Liver (tissue), 9 donors: ENCODE results near the gene MGAT3. TPM values are rescaled to one million over a fixed set of nuclear protein-coding genes. Genes with fewer than 3 reads are reported as not detected.

ENCODE experiments used
- DNase-seq: peaks from one replicate; pipeline ENCODE4 v3.0.0-alpha.2; 2017; ENCODE audit warnings: low spot score
- H3K27ac ChIP-seq, 2 donors: one replicate each; pipeline ENCODE4 v1.7.0; 2013; ENCODE audit warnings: inconsistent platforms in 2 of 2, low read length in 2 of 2, control low read depth in 1 of 2, low read depth in 1 of 2, mild to moderate bottlenecking in 1 of 2
- H3K27me3 ChIP-seq, 4 donors: one replicate each; pipeline versions ENCODE4 v1.6.1 to v1.7.0; 2013; ENCODE audit warnings: low read length in 3 of 4, inconsistent platforms in 1 of 4, mild to moderate bottlenecking in 1 of 4, moderate library complexity in 1 of 4; ENCODE audit not compliant: control insufficient read depth in 4 of 4, insufficient read depth in 4 of 4
- H3K36me3 ChIP-seq, 4 donors: one replicate each; pipeline versions ENCODE4 v1.6.1 to v1.7.0; 2013; ENCODE audit warnings: low read length in 3 of 4, mild to moderate bottlenecking in 3 of 4, low read depth in 1 of 4, moderate library complexity in 1 of 4; ENCODE audit not compliant: control insufficient read depth in 4 of 4, insufficient read depth in 3 of 4
- H3K4me1 ChIP-seq, 4 donors: one replicate each; pipeline versions ENCODE4 v1.6.1 to v1.7.0; 2013; ENCODE audit warnings: low read length in 3 of 4, mild to moderate bottlenecking in 3 of 4, moderate library complexity in 1 of 4; ENCODE audit not compliant: control insufficient read depth in 4 of 4, insufficient read depth in 4 of 4
- H3K4me3 ChIP-seq, 3 donors: one replicate each; pipeline versions ENCODE4 v1.6.1 to v1.7.0; 2013; ENCODE audit warnings: low read length in 3 of 3, control low read depth in 1 of 3, low read depth in 1 of 3, mild to moderate bottlenecking in 1 of 3
- H3K9ac ChIP-seq, 2 donors: one replicate each; pipeline ENCODE4 v1.7.0; 2013; ENCODE audit warnings: low read length in 2 of 2, mild to moderate bottlenecking in 2 of 2, moderate library complexity in 2 of 2, control low read depth in 1 of 2, low read depth in 1 of 2
- H3K9me3 ChIP-seq, 4 donors: one replicate each; pipeline versions ENCODE4 v1.6.1 to v1.7.0; 2013; ENCODE audit warnings: low read length in 3 of 4; ENCODE audit not compliant: control insufficient read depth in 4 of 4
- EGR1 ChIP-seq, 2 donors: IDR thresholded peaks; 2 replicates each; pipeline ENCODE4 v1.6.1; 2016 to 2018; ENCODE audit warnings: antibody characterized with exemption in 2 of 2, low read depth in 2 of 2
- FOXA1 ChIP-seq: IDR thresholded peaks from 2 replicates; pipeline ENCODE4 v1.6.1; 2016; ENCODE audit warnings: antibody characterized with exemption
- FOXA2 ChIP-seq: IDR thresholded peaks from 2 replicates; pipeline ENCODE4 v1.6.1; 2016; ENCODE audit warnings: antibody characterized with exemption
- GABPA ChIP-seq, 2 donors: IDR thresholded peaks in 1 of 2; conservative IDR thresholded peaks in 1 of 2; 2 replicates each; pipeline ENCODE4 v1.6.1; 2016; ENCODE audit warnings: antibody characterized with exemption in 2 of 2, mild to moderate bottlenecking in 1 of 2, moderate library complexity in 1 of 2
- HNF4G ChIP-seq: IDR thresholded peaks from 2 replicates; pipeline ENCODE4 v1.6.1; 2016; ENCODE audit warnings: antibody characterized with exemption
- JUND ChIP-seq, 2 donors: IDR thresholded peaks; 2 replicates each; pipeline ENCODE4 v1.6.1; 2016; ENCODE audit warnings: antibody characterized with exemption in 2 of 2
- RAD21 ChIP-seq, 2 donors: IDR thresholded peaks; 2 replicates each; pipeline ENCODE4 v1.6.1; 2016; ENCODE audit warnings: antibody characterized with exemption in 2 of 2, mild to moderate bottlenecking in 2 of 2
- RXRA ChIP-seq, 2 donors: IDR thresholded peaks; 2 replicates each; pipeline ENCODE4 v1.6.1; 2017 to 2018; ENCODE audit warnings: antibody characterized with exemption in 2 of 2, mild to moderate bottlenecking in 1 of 2
- SP1 ChIP-seq: IDR thresholded peaks from 2 replicates; pipeline ENCODE4 v1.6.1; 2018; ENCODE audit warnings: antibody characterized with exemption, mild to moderate bottlenecking
- TAF1 ChIP-seq: conservative IDR thresholded peaks from 2 replicates; pipeline ENCODE4 v1.6.1; 2016; ENCODE audit warnings: antibody characterized with exemption, mild to moderate bottlenecking
- YY1 ChIP-seq: IDR thresholded peaks from 2 replicates; pipeline ENCODE4 v1.6.1; 2016; ENCODE audit warnings: antibody characterized with exemption, mild to moderate bottlenecking
- WGBS: extraction: QIAGEN DNeasy Blood & Tissue Kit; methylation state at CpG from one replicate; pipeline ENCODE4 v1.1.7; 2013; 5-methylcytosine and 5-hydroxymethylcytosine counted together
- polyA plus RNA-seq, 2 donors: library from polyadenylated mRNA; stranded (reverse) in 1 of 2; unstranded in 1 of 2; fragments of 200-250 nt in 1 of 2; fragments of >200 nt in 1 of 2; fragmentation: Nextera tagmentation in 1 of 2; extraction: Ambion mirVana in 1 of 2; gene quantifications; one replicate each; pipeline versions ENCODE4 v1.2.1 to v1.2.3, GENCODE V29; 2013 to 2015
- total RNA-seq, 2 donors: library from RNA; depleted of rRNA; stranded (reverse); fragments of >200 nt; gene quantifications; one replicate each; pipeline ENCODE4 v1.2.3, GENCODE V29; 2014
- TF ChIP-seq, protein P1 (sequence below): IDR thresholded peaks from 2 replicates; pipeline ENCODE4 v1.6.1; 2016; ENCODE audit warnings: antibody characterized with exemption
- TF ChIP-seq, protein P2 (sequence below): fragments of 150-350 bp; IDR thresholded peaks from 2 replicates; pipeline ENCODE4 v1.5.1; 2017; ENCODE audit warnings: improper control_type of control experiment, low read depth, low read length; ENCODE audit not compliant: missing input control
- TF ChIP-seq, protein P3 (sequence below): IDR thresholded peaks from 2 replicates; pipeline ENCODE4 v1.6.1; 2016; ENCODE audit warnings: antibody characterized with exemption, mild to moderate bottlenecking
- TF ChIP-seq, protein P4 (sequence below): IDR thresholded peaks from 2 replicates; pipeline ENCODE4 v1.6.1; 2016; ENCODE audit warnings: antibody characterized with exemption
- donor health status: healthy.
- donor health status: healthy.
- donor health status: healthy.
- donor health status: healthy.
- donor health status: healthy.

The MGAT3 gene
- total and polyA plus RNA-seq, 4 donors = 0.03 to 7.6 (median 0.10) TPM

DNA sequence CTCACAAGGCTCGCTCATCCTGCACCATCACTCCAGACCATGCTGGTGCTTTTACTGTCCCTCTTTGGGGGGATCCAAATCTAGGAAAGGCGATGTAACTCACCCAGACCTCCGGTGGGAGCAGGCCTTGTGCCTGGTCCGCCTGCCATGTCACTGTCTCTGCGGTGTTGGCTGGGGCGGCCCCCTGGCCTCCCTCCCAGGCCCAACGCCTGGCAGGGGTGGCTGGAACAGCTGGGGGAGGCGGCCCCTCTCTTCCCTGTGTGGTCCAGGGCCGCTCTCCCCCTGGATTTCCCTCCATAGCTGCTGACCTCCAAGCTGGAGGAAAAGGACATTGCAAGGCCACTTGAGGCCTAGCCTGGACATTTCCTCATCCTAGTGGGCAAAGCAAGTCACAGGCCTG, 11.1 kb upstream of the MGAT3 start:
- H3K4me1 ChIP-seq = no peaks in the 10 kb centered on the region
- TF ChIP-seq TAF1 (no peak), RAD21 (IDR thresholded peaks at IDR 0.05) (no peak), HNF4G (no peak), RXRA (IDR thresholded peaks at IDR 0.05) (no peak), GABPA (IDR thresholded peaks at IDR 0.05 in 1 of 2, conservative IDR thresholded peaks at IDR 0.05 in 1 of 2) (no peak), EGR1 (IDR thresholded peaks at IDR 0.05; ENCODE audit: low read depth in 2 of 2) (no peak), SP1 (no peak), YY1 (no peak), JUND (IDR thresholded peaks at IDR 0.05) (no peak)
- TF ChIP-seq, protein P1, sequence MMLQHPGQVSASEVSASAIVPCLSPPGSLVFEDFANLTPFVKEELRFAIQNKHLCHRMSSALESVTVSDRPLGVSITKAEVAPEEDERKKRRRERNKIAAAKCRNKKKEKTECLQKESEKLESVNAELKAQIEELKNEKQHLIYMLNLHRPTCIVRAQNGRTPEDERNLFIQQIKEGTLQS = no peak
- TF ChIP-seq, protein P2, sequence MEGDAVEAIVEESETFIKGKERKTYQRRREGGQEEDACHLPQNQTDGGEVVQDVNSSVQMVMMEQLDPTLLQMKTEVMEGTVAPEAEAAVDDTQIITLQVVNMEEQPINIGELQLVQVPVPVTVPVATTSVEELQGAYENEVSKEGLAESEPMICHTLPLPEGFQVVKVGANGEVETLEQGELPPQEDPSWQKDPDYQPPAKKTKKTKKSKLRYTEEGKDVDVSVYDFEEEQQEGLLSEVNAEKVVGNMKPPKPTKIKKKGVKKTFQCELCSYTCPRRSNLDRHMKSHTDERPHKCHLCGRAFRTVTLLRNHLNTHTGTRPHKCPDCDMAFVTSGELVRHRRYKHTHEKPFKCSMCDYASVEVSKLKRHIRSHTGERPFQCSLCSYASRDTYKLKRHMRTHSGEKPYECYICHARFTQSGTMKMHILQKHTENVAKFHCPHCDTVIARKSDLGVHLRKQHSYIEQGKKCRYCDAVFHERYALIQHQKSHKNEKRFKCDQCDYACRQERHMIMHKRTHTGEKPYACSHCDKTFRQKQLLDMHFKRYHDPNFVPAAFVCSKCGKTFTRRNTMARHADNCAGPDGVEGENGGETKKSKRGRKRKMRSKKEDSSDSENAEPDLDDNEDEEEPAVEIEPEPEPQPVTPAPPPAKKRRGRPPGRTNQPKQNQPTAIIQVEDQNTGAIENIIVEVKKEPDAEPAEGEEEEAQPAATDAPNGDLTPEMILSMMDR = no peak
- TF ChIP-seq, protein P3, sequence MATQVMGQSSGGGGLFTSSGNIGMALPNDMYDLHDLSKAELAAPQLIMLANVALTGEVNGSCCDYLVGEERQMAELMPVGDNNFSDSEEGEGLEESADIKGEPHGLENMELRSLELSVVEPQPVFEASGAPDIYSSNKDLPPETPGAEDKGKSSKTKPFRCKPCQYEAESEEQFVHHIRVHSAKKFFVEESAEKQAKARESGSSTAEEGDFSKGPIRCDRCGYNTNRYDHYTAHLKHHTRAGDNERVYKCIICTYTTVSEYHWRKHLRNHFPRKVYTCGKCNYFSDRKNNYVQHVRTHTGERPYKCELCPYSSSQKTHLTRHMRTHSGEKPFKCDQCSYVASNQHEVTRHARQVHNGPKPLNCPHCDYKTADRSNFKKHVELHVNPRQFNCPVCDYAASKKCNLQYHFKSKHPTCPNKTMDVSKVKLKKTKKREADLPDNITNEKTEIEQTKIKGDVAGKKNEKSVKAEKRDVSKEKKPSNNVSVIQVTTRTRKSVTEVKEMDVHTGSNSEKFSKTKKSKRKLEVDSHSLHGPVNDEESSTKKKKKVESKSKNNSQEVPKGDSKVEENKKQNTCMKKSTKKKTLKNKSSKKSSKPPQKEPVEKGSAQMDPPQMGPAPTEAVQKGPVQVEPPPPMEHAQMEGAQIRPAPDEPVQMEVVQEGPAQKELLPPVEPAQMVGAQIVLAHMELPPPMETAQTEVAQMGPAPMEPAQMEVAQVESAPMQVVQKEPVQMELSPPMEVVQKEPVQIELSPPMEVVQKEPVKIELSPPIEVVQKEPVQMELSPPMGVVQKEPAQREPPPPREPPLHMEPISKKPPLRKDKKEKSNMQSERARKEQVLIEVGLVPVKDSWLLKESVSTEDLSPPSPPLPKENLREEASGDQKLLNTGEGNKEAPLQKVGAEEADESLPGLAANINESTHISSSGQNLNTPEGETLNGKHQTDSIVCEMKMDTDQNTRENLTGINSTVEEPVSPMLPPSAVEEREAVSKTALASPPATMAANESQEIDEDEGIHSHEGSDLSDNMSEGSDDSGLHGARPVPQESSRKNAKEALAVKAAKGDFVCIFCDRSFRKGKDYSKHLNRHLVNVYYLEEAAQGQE = no peak
- no peak overlapping the region for H3K4me3 ChIP-seq
- WGBS = 95% methylated on average over 9 of the region's 9 CpGs
- H3K9me3 ChIP-seq = no peaks in the 10 kb centered on the region
- H3K27ac ChIP-seq = no peak overlapping the region
- no peaks in the 10 kb centered on the region for H3K36me3 ChIP-seq
- no peaks in the 10 kb centered on the region for H3K27me3 ChIP-seq
- no peak overlapping the region for H3K9ac ChIP-seq
- no peak for DNase-seq

DNA sequence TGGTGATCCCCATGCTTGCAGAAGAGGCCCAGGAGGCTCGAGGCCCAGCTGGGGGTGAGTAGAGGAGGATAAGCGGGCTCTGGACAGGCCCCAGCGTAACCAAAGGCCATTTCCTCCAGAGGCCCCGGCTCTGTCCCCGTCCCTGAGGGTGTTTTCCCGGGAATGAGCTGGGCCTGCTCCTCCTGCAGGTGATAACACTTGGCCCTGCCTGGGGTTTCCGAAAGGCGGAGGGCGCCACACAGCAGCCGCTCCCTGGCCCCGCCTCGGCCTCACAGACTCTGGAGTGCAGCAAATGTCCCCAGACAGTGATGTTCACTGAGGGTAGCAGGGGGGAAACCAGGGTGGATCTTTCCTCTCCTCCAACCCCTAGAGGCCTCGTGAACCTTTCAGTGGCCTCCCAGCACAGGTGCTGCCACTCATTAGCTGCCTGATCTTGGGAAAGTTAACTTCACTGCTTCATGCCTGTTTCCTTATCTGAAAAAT, 10.5 kb upstream of the MGAT3 start:
- H3K27me3 ChIP-seq = no peaks in the 10 kb centered on the region
- TF ChIP-seq GABPA (IDR thresholded peaks at IDR 0.05 in 1 of 2, conservative IDR thresholded peaks at IDR 0.05 in 1 of 2) (no peak), EGR1 (IDR thresholded peaks at IDR 0.05; ENCODE audit: low read depth in 2 of 2) (no peak), JUND (IDR thresholded peaks at IDR 0.05) (no peak), FOXA2 (no peak), TAF1 (no peak), HNF4G (no peak), RAD21 (IDR thresholded peaks at IDR 0.05) (no peak), FOXA1 (no peak), YY1 (no peak), RXRA (IDR thresholded peaks at IDR 0.05) (no peak)
- TF ChIP-seq, protein P3 = no peak
- TF ChIP-seq, protein P4, sequence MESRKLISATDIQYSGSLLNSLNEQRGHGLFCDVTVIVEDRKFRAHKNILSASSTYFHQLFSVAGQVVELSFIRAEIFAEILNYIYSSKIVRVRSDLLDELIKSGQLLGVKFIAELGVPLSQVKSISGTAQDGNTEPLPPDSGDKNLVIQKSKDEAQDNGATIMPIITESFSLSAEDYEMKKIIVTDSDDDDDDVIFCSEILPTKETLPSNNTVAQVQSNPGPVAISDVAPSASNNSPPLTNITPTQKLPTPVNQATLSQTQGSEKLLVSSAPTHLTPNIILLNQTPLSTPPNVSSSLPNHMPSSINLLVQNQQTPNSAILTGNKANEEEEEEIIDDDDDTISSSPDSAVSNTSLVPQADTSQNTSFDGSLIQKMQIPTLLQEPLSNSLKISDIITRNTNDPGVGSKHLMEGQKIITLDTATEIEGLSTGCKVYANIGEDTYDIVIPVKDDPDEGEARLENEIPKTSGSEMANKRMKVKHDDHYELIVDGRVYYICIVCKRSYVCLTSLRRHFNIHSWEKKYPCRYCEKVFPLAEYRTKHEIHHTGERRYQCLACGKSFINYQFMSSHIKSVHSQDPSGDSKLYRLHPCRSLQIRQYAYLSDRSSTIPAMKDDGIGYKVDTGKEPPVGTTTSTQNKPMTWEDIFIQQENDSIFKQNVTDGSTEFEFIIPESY = no peak
- H3K9ac ChIP-seq = no peak overlapping the region
- peak; percentile 65 for DNase-seq
- H3K4me3 ChIP-seq = no peak overlapping the region
- no peaks in the 10 kb centered on the region for H3K36me3 ChIP-seq
- 80% methylated on average over 13 of the region's 13 CpGs for WGBS
- no peaks in the 10 kb centered on the region for H3K9me3 ChIP-seq
- H3K4me1 ChIP-seq = no peaks in the 10 kb centered on the region
- H3K27ac ChIP-seq = no peak overlapping the region
